H1 (cell line): ENCODE results near the gene CACNA1A. TPM values are rescaled to one million over a fixed set of nuclear protein-coding genes. Genes with fewer than 3 reads are reported as not detected.

Experiments
- BACH1 ChIP-seq: IDR thresholded peaks from 2 replicates; pipeline ENCODE4 v1.6.1; 2012; ENCODE audit warnings: low read length, improper control_type of control experiment
- BCL11A ChIP-seq, 2 experiments: IDR thresholded peaks; one replicate each; pipeline ENCODE4 v1.6.1; 2011; ENCODE audit warnings: low read depth in 2 of 2, low read length in 2 of 2, mild to moderate bottlenecking in 2 of 2
- CHD1 ChIP-seq: IDR thresholded peaks from 2 replicates; pipeline ENCODE4 v1.6.1; 2012; ENCODE audit warnings: low read depth, low read length, improper control_type of control experiment
- CREB1 ChIP-seq: IDR thresholded peaks from 2 replicates; pipeline ENCODE4 v1.6.1; 2012; ENCODE audit warnings: inconsistent platforms
- HDAC2 ChIP-seq, 2 experiments: fragments of 300-600 bp in 1 of 2; sonication (generic) in 1 of 2; IDR thresholded peaks; 2 replicates each; pipeline ENCODE4 v1.6.1; 2011 to 2012; ENCODE audit warnings: low read depth in 2 of 2, low read length in 2 of 2, mild to moderate bottlenecking in 2 of 2, moderate library complexity in 2 of 2, borderline replicate concordance in 1 of 2, inconsistent platforms in 1 of 2
- KDM1A ChIP-seq: fragments of 200-600, 300-600 bp; sonication (generic); IDR thresholded peaks from 2 replicates; pipeline ENCODE4 v1.7.1; 2016; ENCODE audit warnings: mild to moderate bottlenecking, low read length, borderline replicate concordance
- KDM5A ChIP-seq: fragments of 200-600 bp; IDR thresholded peaks from 2 replicates; pipeline ENCODE4 v1.7.1; 2012; ENCODE audit warnings: mild to moderate bottlenecking, low read length, inconsistent platforms, mixed read lengths
- NRF1 ChIP-seq: IDR thresholded peaks from 2 replicates; pipeline ENCODE4 v1.6.1; 2011; ENCODE audit warnings: mild to moderate bottlenecking, low read depth, low read length, improper control_type of control experiment
- POLR2A ChIP-seq, 2 experiments: IDR thresholded peaks; 1 replicate in 1 of 2; 2 replicates in 1 of 2; pipeline ENCODE4 v1.6.1; 2011; ENCODE audit warnings: low read depth in 2 of 2, low read length in 2 of 2, mild to moderate bottlenecking in 2 of 2; ENCODE audit errors: control extremely low read depth in 1 of 2
- RAD21 ChIP-seq, 2 experiments: IDR thresholded peaks in 1 of 2; conservative IDR thresholded peaks in 1 of 2; 2 replicates each; pipeline ENCODE4 v1.6.1; 2011; ENCODE audit warnings: low read depth in 2 of 2, low read length in 2 of 2, improper control_type of control experiment in 1 of 2, inconsistent platforms in 1 of 2, mild to moderate bottlenecking in 1 of 2, moderate library complexity in 1 of 2
- RFX5 ChIP-seq: IDR thresholded peaks from 2 replicates; pipeline ENCODE4 v1.6.1; 2011; ENCODE audit warnings: low read depth, low read length, improper control_type of control experiment, borderline replicate concordance
- RNF2 ChIP-seq: fragments of 200-900, 300-1000 bp; sonication (generic); IDR thresholded peaks from 2 replicates; pipeline ENCODE4 v1.7.1; 2016; ENCODE audit warnings: borderline replicate concordance, low read depth, mild to moderate bottlenecking, antibody characterized with exemption, low read length; ENCODE audit not compliant: poor library complexity, severe bottlenecking; ENCODE audit errors: missing control alignments
- RXRA ChIP-seq: IDR thresholded peaks from 2 replicates; pipeline ENCODE4 v1.6.1; 2011; ENCODE audit warnings: low read depth, mild to moderate bottlenecking, low read length, moderate library complexity; ENCODE audit not compliant: insufficient read depth
- SP4 ChIP-seq: IDR thresholded peaks from 2 replicates; pipeline ENCODE4 v1.6.1; 2012; ENCODE audit warnings: low read length, inconsistent platforms
- SUZ12 ChIP-seq: fragments of 200-600 bp; sonication (generic); IDR thresholded peaks from 2 replicates; pipeline ENCODE4 v1.6.1; 2012; ENCODE audit warnings: mild to moderate bottlenecking, inconsistent platforms, low read length, moderate library complexity, mixed read lengths
- TAF7 ChIP-seq: optimal IDR thresholded peaks from 2 replicates; pipeline ENCODE3; 2011; ENCODE audit warnings: low read depth, mild to moderate bottlenecking, inconsistent platforms, low read length, moderate library complexity, borderline replicate concordance
- TBP ChIP-seq: IDR thresholded peaks from 2 replicates; pipeline ENCODE4 v1.6.1; 2011; ENCODE audit warnings: low read depth, low read length, improper control_type of control experiment
- YY1 ChIP-seq: IDR thresholded peaks from 2 replicates; pipeline ENCODE4 v1.6.1; 2011; ENCODE audit warnings: low read depth, mild to moderate bottlenecking, low read length
- ZNF274 ChIP-seq: IDR thresholded peaks from 2 replicates; pipeline ENCODE4 v1.7.0; 2012; ENCODE audit warnings: low read length, borderline replicate concordance; ENCODE audit errors: extremely low read depth
- polyA plus RNA-seq, 7 experiments: library from polyadenylated mRNA; depleted of rRNA in 3 of 7; stranded (reverse) in 5 of 7; unstranded in 2 of 7; fragments of >200 nt in 5 of 7; fragments of 200-250 nt in 2 of 7; gene quantifications; 1 replicate in 5 of 7; 2 replicates in 1 of 7; 4 replicates in 1 of 7; pipeline versions ENCODE4 v1.2.1 to v1.2.3, GENCODE V29; 2011 to 2013; ENCODE audit warnings: missing spikeins in 2 of 7, mixed read lengths in 2 of 7
- total RNA-seq: library from RNA; stranded (reverse); fragmentation: NEBNext Ultra II Directional; extraction: Animal tissue kit (Norgen Biotek cat#: 25700); gene quantifications from 2 replicates; pipeline ENCODE4 v1.2.1, GENCODE V29; 2021
- TF ChIP-seq, protein P1 (sequence below): IDR thresholded peaks from 2 replicates; pipeline ENCODE4 v1.6.1; 2012; ENCODE audit warnings: inconsistent platforms
- TF ChIP-seq, protein P2 (sequence below), 3 experiments: IDR thresholded peaks; 1 replicate in 2 of 3; 2 replicates in 1 of 3; pipeline versions ENCODE4 v1.5.1 to v1.6.1; 2011; ENCODE audit warnings: low read length in 3 of 3, mild to moderate bottlenecking in 3 of 3, inconsistent platforms in 2 of 3, low read depth in 1 of 3, moderate library complexity in 1 of 3; ENCODE audit not compliant: insufficient read depth in 1 of 3; ENCODE audit errors: control extremely low read depth in 1 of 3

Gene CACNA1A
- total and polyA plus RNA-seq, 2 of the 8 experiments (the other 6 are each of a cell fraction or from before 2014, with no cell fraction given): 10.7 to 25.3 TPM

DNA sequence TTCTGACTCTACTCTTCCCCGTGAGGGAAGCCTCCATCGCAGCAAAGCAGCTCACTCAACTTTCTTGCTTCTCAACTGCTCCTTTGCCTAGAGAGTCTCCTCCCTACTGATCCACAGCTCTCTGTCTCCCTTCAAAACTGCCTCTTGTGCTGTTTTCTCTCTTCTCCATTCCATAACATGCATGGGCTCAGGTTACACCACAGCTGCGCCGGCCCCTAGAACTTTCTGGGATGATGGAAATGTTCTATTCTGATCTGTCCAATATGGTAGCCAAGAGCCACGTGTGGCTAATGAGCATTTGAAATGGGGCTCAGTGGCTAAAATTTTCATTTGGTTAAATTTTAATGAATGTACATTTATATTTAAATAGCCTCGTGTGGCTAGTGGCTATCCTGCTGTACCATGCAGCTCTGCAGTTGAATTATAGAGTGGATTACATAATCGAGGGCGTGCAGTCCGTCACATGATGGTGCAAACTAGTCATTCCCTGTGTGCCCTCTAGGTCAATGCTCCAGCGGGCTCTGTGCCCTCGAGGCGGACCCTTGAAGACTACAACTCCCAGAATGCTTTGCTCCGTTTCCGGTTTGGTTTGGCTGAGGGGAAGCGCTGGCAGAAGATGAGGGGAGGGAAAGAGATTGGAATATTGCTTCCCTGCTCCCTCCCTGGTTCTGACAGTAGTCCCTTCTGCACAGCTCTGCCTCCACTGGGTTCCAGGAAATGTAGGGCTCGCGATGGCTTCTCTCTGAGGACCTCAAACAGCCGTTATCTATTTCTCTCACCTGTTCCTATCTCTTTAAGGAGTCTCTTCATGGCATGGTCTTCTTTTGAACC lies 109.8 kb downstream of the CACNA1A start (continued):
- TF ChIP-seq TAF7: no peak
- no peak for TF ChIP-seq POLR2A (IDR thresholded peaks at IDR 0.05; ENCODE audit: control extremely low read depth in 1 of 2, low read depth in 2 of 2, low read length in 2 of 2)
- no peak for TF ChIP-seq HDAC2 (IDR thresholded peaks at IDR 0.05; ENCODE audit: borderline replicate concordance in 1 of 2, low read depth in 2 of 2, low read length in 2 of 2)
- no peak for TF ChIP-seq RFX5
- no peak for TF ChIP-seq NRF1
- peak; percentile 55; the same call in 1 of the 2 replicates for TF ChIP-seq CREB1
- no peak for TF ChIP-seq RNF2
- TF ChIP-seq KDM1A: no peak
- TF ChIP-seq TBP: no peak
- TF ChIP-seq SUZ12: no peak
- no peak for TF ChIP-seq SP4
- TF ChIP-seq YY1: no peak
- TF ChIP-seq BCL11A (IDR thresholded peaks at IDR 0.05; ENCODE audit: low read depth in 2 of 2, low read length in 2 of 2): no peak
- no peak for TF ChIP-seq RXRA
- TF ChIP-seq, protein P1, sequence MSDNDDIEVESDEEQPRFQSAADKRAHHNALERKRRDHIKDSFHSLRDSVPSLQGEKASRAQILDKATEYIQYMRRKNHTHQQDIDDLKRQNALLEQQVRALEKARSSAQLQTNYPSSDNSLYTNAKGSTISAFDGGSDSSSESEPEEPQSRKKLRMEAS: 0 out of 2 replicates have a peak, but pooled peaks have one; percentile 16
- TF ChIP-seq RAD21 (IDR thresholded peaks at IDR 0.05 in 1 of 2, conservative IDR thresholded peaks at IDR 0.05 in 1 of 2; ENCODE audit: low read depth in 2 of 2, low read length in 2 of 2): 0 out of 4 replicates have a peak, but pooled peaks of 1 of the 2 experiments have one; percentile 6
- TF ChIP-seq BACH1: no peak
- TF ChIP-seq KDM5A: no peak
- no peak for TF ChIP-seq CHD1
- no peak for TF ChIP-seq ZNF274
- TF ChIP-seq, protein P2, sequence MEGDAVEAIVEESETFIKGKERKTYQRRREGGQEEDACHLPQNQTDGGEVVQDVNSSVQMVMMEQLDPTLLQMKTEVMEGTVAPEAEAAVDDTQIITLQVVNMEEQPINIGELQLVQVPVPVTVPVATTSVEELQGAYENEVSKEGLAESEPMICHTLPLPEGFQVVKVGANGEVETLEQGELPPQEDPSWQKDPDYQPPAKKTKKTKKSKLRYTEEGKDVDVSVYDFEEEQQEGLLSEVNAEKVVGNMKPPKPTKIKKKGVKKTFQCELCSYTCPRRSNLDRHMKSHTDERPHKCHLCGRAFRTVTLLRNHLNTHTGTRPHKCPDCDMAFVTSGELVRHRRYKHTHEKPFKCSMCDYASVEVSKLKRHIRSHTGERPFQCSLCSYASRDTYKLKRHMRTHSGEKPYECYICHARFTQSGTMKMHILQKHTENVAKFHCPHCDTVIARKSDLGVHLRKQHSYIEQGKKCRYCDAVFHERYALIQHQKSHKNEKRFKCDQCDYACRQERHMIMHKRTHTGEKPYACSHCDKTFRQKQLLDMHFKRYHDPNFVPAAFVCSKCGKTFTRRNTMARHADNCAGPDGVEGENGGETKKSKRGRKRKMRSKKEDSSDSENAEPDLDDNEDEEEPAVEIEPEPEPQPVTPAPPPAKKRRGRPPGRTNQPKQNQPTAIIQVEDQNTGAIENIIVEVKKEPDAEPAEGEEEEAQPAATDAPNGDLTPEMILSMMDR (IDR thresholded peaks at IDR 0.05; ENCODE audit: control extremely low read depth in 1 of 3, insufficient read depth in 1 of 3, low read depth in 1 of 3, low read length in 3 of 3): peak in 2 of 3 experiments; percentile 29 to 51; a peak in 3 of 4 replicates
